Measurements from ENCODE around the gene SCFD1. TPM values are rescaled to one million over a fixed set of nuclear protein-coding genes. Genes with fewer than 3 reads are reported as not detected.
"Not testable (repeated sequence)": the region's sequence is repeated elsewhere in the genome, so short reads cannot be mapped to it uniquely, and the experiment has no call there.

SCFD1 gene
- total RNA-seq, 4 donors from 2014 or later: 43.4 to 128 (median 84.3) TPM

DNA sequence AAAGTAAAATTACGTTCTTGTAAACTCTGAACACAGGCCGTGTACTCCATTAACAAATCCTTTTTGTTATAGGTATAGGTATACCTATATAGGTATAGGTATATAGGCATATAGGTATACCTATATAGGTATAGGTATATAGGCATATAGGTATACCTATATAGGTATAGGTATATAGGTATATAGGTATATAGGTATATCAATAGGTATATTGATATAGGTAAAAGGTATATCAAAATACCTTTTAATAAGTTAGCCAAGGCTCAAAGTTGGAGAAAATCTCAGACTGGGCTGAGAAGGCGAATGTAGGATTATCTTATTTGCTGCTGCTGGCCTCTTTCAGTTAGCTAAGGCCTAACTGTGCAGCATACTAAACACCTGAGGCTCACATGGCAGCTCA, 3.4 kb downstream of the SCFD1 start:
- no peak for DNase-seq
- no peaks in the 10 kb centered on the region for H3K27me3 ChIP-seq
- H3K36me3 ChIP-seq: peaks cover 0 to 3% (median 0%) of the 10 kb centered on the region in 4 donors
- intact Hi-C loops (cut with DNase I; ENCODE audit: low total_unique reads): no loop called here
- in situ Hi-C loops (cut with MboI; ENCODE audit: low pct_ligation_motif_present in 1 of 4, low pct_unique_long_range_greater_than_20kb in 1 of 4, low sequenced_read_pairs in 3 of 4): no loop called here
- H3K9me3 ChIP-seq: no peaks in the 10 kb centered on the region
- 87 to 97% methylated on average over 3 of the region's 3 CpGs for WGBS, 2 donors (ENCODE audit: low coverage in 1 of 2)
- TF ChIP-seq, protein P1, sequence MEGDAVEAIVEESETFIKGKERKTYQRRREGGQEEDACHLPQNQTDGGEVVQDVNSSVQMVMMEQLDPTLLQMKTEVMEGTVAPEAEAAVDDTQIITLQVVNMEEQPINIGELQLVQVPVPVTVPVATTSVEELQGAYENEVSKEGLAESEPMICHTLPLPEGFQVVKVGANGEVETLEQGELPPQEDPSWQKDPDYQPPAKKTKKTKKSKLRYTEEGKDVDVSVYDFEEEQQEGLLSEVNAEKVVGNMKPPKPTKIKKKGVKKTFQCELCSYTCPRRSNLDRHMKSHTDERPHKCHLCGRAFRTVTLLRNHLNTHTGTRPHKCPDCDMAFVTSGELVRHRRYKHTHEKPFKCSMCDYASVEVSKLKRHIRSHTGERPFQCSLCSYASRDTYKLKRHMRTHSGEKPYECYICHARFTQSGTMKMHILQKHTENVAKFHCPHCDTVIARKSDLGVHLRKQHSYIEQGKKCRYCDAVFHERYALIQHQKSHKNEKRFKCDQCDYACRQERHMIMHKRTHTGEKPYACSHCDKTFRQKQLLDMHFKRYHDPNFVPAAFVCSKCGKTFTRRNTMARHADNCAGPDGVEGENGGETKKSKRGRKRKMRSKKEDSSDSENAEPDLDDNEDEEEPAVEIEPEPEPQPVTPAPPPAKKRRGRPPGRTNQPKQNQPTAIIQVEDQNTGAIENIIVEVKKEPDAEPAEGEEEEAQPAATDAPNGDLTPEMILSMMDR (IDR thresholded peaks at IDR 0.05): no peak
- TF ChIP-seq POLR2AphosphoS5 (IDR thresholded peaks at IDR 0.05) (no peak), POLR2A (IDR thresholded peaks at IDR 0.05) (no peak), EP300 (IDR thresholded peaks at IDR 0.05; ENCODE audit: low read depth) (no peak)
- peaks cover 5 to 42% (median 25%) of the 10 kb centered on the region in 4 donors for H3K4me1 ChIP-seq
- no peak overlapping the region for H3K4me3 ChIP-seq
- no peak overlapping the region for H3K27ac ChIP-seq

DNA sequence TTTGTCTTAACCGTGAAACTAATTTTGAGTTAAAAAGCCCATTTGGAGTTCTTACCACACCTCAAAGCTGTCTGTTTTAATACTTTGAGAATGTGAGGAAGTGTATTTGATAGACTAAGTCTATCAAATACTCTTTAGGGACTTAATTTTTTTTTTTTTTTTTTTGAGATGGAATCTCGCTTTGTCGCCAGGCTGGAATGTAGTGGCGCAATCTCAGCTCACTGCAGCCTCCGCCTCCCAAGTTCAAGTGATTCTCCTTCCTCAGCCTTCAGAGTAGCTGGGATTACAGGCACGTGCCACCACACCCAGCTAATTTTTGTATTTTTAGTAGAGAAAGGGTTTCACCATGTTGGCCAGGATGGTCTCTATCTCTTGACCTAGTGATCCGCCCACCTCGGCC, 7.3 kb downstream of the SCFD1 start:
- peaks cover 0 to 19% (median 9%) of the 10 kb centered on the region in 4 donors for H3K4me1 ChIP-seq
- DNase-seq; H3K4me3 ChIP-seq; H3K27ac ChIP-seq; intact Hi-C loops (cut with DNase I; ENCODE audit: low total_unique reads); H3K27me3 ChIP-seq; in situ Hi-C loops (cut with MboI; ENCODE audit: low pct_ligation_motif_present in 1 of 4, low pct_unique_long_range_greater_than_20kb in 1 of 4, low sequenced_read_pairs in 3 of 4); H3K9me3 ChIP-seq: not testable (repeated sequence)
- H3K36me3 ChIP-seq: peaks cover 0 to 18% (median 4%) of the 10 kb centered on the region in 4 donors
- WGBS, 2 donors (ENCODE audit: low coverage in 1 of 2): 92 to 97% methylated on average over 7 to 8 of the region's 8 CpGs

DNA sequence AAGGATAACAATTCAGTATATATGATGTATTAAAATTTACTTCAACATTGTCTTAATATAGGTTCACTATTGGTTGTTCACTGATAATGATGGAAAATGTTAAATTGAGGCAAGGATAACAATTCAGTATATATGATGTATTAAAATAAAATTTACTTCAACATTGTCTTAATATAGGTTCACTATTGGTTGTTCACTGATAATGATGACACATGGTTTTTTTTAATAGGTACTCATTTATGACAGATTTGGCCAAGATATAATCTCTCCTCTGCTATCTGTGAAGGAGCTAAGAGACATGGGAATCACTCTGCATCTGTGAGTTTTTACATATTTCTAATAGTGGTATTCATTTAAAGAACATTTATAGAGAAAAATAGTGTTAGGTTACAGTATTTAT, 8.1 kb downstream of the SCFD1 start:
- in situ Hi-C loops (cut with MboI; ENCODE audit: low pct_ligation_motif_present in 1 of 4, low pct_unique_long_range_greater_than_20kb in 1 of 4, low sequenced_read_pairs in 3 of 4): no loop called here
- no peak for DNase-seq
- intact Hi-C loops (cut with DNase I; ENCODE audit: low total_unique reads): no loop called here

DNA sequence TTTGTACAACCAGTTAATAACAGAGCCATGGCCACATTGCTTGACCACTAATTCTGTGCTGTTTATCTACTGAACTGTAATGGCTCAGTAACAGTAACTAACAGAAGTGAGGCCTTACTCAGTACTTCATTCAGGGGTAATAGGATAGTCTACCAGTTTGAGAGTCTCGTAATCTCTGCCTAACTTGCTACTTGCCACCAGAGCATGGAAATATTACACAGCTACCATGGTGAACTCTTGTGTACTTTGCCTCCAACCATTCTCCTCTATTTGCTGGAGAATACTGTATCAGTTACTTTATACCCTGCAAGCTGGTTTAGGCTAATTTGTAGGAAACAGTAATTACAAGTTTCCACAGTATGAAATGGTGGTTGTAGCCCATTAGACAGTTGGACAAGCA, 10.6 kb downstream of the SCFD1 start:
- TF ChIP-seq POLR2A (IDR thresholded peaks at IDR 0.05): no peak
- TF ChIP-seq, protein P1 (IDR thresholded peaks at IDR 0.05): no peak
- TF ChIP-seq EP300 (IDR thresholded peaks at IDR 0.05; ENCODE audit: low read depth): no peak
- TF ChIP-seq POLR2AphosphoS5 (IDR thresholded peaks at IDR 0.05): no peak
- 82% methylated on average over 1 of the region's 1 CpG; no CpG with 5 or more reads in 1 of the 2 donors for WGBS, 2 donors (ENCODE audit: low coverage in 1 of 2)
- no peak for DNase-seq
- intact Hi-C loops (cut with DNase I; ENCODE audit: low total_unique reads) (no loop called here), in situ Hi-C loops (cut with MboI; ENCODE audit: low pct_ligation_motif_present in 1 of 4, low pct_unique_long_range_greater_than_20kb in 1 of 4, low sequenced_read_pairs in 3 of 4) (no loop called here)
- Histone ChIP-seq H3K36me3 (peaks cover 0 to 28% (median 6%) of the 10 kb centered on the region in 4 donors), H3K4me3 (no peak overlapping the region), H3K27me3 (no peaks in the 10 kb centered on the region), H3K4me1 (no peaks in the 10 kb centered on the region), H3K9me3 (no peaks in the 10 kb centered on the region), H3K27ac (no peak overlapping the region)

More for the DNA sequence above, 8.1 kb downstream of the SCFD1 start:
- no peaks in the 10 kb centered on the region for H3K27me3 ChIP-seq
- H3K4me1 ChIP-seq: peaks cover 0 to 11% (median 5%) of the 10 kb centered on the region in 4 donors
- H3K9me3 ChIP-seq: no peaks in the 10 kb centered on the region
- peaks cover 0 to 26% (median 4%) of the 10 kb centered on the region in 4 donors for H3K36me3 ChIP-seq
- H3K4me3 ChIP-seq: no peak overlapping the region
- no peak overlapping the region for H3K27ac ChIP-seq
- TF ChIP-seq POLR2A (IDR thresholded peaks at IDR 0.05) (no peak), EP300 (IDR thresholded peaks at IDR 0.05; ENCODE audit: low read depth) (no peak), POLR2AphosphoS5 (IDR thresholded peaks at IDR 0.05) (no peak)
- TF ChIP-seq, protein P1 (IDR thresholded peaks at IDR 0.05): no peak

DNA sequence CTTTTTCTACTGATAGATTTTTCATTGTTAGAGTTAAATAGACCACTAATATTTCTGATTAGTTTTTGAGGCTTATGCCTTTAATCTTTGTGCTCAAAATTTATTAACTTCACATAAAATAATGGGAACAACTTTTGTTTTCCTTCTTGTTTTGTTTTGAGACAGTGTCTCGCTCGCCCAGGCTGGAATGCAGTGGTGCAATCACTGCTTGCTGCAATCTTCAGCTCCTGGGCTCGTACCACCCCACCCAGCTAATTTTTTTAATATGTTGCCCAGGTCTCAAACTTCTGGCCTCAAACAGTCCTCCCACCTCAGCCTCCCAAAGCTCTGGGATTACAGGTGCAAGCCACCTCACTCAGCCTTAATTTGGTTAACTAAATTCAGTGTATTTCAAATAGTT, 16.8 kb downstream of the SCFD1 start:
- no peak for TF ChIP-seq POLR2AphosphoS5 (IDR thresholded peaks at IDR 0.05)
- no peak for TF ChIP-seq EP300 (IDR thresholded peaks at IDR 0.05; ENCODE audit: low read depth)
- TF ChIP-seq POLR2A (IDR thresholded peaks at IDR 0.05): no peak
- TF ChIP-seq, protein P1 (IDR thresholded peaks at IDR 0.05): no peak
- H3K4me3 ChIP-seq: no peak overlapping the region
- H3K27me3 ChIP-seq: no peaks in the 10 kb centered on the region
- in situ Hi-C loops (cut with MboI; ENCODE audit: low pct_ligation_motif_present in 1 of 4, low pct_unique_long_range_greater_than_20kb in 1 of 4, low sequenced_read_pairs in 3 of 4) (no loop called here), intact Hi-C loops (cut with DNase I; ENCODE audit: low total_unique reads) (no loop called here)
- no peaks in the 10 kb centered on the region for H3K9me3 ChIP-seq
- WGBS, 2 donors (ENCODE audit: low coverage in 1 of 2): 88 to 90% methylated on average over 3 of the region's 3 CpGs
- peaks cover 0 to 15% (median 0%) of the 10 kb centered on the region in 4 donors for H3K4me1 ChIP-seq
- peaks cover 0 to 33% (median 13%) of the 10 kb centered on the region in 4 donors for H3K36me3 ChIP-seq
- no peak overlapping the region for H3K27ac ChIP-seq
- DNase-seq: no peak

All from transverse colon (tissue), 4 donors.